ENCODE data around the gene ATXN1. TPM values are rescaled to one million over a fixed set of nuclear protein-coding genes. Genes with fewer than 3 reads are reported as not detected.
"Not testable (repeated sequence)": the region's sequence is repeated elsewhere in the genome, so short reads cannot be mapped to it uniquely, and the experiment has no call there.

The ATXN1 gene
- total and polyA plus RNA-seq, 3 donors from 2014 or later = 12.8 to 84.1 (median 64.3) TPM

DNA sequence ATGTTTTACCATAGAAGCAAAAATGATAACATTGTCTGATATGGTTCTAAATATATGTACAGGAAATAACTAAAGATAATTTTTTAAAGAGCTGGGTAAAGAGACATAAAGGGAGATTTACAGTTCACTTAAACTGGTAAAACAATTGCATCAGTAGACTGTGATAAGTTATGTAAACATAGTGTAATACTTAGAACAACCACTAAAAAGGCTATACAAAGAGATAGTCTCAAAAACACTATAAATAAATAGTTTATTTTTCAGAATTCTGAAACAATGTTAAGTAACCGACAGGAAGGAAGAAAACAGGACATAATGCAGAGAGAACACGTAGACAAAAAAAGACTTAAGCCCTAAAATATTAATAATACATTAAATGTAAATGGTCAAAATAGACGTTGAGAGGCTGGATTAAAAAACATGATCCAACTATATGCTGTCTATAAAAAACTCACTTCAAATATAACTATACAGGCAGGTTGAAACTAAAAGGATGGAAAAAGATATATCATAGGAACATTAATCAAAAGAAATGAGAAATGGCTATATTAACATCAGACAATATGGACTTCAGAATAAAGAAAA is 32.7 kb upstream of the ATXN1 start:
- H3K9me3 ChIP-seq = no peaks in the 10 kb centered on the region
- H3K4me3 ChIP-seq = no peak overlapping the region
- H3K27me3 ChIP-seq = no peaks in the 10 kb centered on the region
- intact Hi-C loops (cut with DNase I; ENCODE audit: low total_unique reads) = no loop called here
- H3K4me1 ChIP-seq = no peaks in the 10 kb centered on the region
- 86 to 88% methylated on average over 3 of the region's 3 CpGs for WGBS, 2 donors
- no peak overlapping the region for H3K27ac ChIP-seq
- TF ChIP-seq POLR2A (IDR thresholded peaks at IDR 0.05) = no peak
- TF ChIP-seq, protein P1, sequence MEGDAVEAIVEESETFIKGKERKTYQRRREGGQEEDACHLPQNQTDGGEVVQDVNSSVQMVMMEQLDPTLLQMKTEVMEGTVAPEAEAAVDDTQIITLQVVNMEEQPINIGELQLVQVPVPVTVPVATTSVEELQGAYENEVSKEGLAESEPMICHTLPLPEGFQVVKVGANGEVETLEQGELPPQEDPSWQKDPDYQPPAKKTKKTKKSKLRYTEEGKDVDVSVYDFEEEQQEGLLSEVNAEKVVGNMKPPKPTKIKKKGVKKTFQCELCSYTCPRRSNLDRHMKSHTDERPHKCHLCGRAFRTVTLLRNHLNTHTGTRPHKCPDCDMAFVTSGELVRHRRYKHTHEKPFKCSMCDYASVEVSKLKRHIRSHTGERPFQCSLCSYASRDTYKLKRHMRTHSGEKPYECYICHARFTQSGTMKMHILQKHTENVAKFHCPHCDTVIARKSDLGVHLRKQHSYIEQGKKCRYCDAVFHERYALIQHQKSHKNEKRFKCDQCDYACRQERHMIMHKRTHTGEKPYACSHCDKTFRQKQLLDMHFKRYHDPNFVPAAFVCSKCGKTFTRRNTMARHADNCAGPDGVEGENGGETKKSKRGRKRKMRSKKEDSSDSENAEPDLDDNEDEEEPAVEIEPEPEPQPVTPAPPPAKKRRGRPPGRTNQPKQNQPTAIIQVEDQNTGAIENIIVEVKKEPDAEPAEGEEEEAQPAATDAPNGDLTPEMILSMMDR (IDR thresholded peaks at IDR 0.05) = peak in 1 of 3 experiments; percentile 42
- no peaks in the 10 kb centered on the region for H3K36me3 ChIP-seq (ENCODE audit: low read depth, missing control alignments)
- no peak for DNase-seq

DNA sequence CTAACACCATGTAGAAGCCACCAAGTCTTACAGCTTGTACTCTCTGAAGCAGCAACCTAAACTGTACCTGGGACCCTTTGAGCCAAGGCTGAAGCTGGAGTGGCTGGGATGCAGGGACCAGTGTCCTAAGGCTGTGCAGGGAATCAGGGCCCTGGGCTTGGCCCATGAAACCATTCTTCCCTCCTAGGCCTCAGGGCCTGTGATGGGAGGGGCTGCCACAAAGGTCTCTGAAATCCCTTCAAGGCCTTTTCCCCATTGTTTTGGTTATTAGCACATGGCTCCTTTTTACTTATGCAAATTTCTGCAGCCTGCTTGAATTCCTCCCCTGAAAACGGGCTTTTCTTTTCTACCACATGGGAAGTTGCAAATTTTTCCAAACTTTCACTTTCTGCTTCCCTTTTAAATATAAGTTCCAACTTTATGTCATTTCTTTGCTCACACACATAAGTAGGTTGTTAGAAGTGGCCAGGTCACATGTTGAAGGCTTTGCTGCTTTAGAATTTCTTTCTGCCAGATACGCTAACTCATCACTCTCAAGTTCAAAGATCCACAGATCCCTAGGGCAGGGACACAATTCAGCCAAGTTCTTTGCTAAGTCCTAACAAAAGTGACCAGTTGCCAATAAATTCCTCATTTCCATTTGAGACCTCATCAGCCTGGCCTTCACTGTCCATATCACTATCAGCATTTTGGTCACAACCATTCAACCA is 28.2 kb upstream of the ATXN1 start:
- no peaks in the 10 kb centered on the region for H3K36me3 ChIP-seq (ENCODE audit: low read depth, missing control alignments)
- TF ChIP-seq, protein P1 (IDR thresholded peaks at IDR 0.05) = no peak
- no peak for TF ChIP-seq POLR2A (IDR thresholded peaks at IDR 0.05)
- no peak overlapping the region for H3K27ac ChIP-seq
- no peak overlapping the region for H3K4me3 ChIP-seq
- no peaks in the 10 kb centered on the region for H3K9me3 ChIP-seq
- DNase-seq = no peak
- H3K27me3 ChIP-seq = no peaks in the 10 kb centered on the region
- 96% methylated on average over 2 of the region's 2 CpGs for WGBS, 2 donors
- intact Hi-C loops (cut with DNase I; ENCODE audit: low total_unique reads) = no loop called here
- no peaks in the 10 kb centered on the region for H3K4me1 ChIP-seq

DNA sequence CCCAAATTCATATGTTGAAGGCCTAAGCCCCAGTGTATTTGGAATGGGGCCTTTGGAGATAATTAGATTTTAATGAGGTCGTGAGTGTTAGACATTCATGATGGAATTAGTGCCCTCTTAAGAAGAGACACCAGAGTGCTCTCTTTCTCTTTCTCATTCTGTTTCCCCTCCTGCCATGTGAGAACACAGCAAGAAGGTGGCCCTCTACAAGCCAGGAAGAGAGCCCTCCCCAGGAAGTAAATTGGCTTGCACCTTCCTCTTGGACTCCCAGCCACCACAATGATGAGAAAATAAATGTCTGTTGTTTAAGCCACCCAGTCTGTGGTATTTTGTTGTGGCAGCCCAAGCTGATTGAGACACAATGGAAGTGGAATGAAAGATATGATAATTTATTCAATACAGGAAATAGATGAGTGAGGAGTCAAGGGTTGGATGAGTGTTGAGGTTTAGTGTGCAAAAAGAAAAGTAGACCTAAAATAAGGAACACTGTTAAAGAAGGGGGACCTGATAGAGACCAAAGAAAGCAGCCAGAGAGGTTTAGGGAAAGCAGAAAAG is 25.9 kb upstream of the ATXN1 start:
- no peak overlapping the region for H3K4me3 ChIP-seq
- no peaks in the 10 kb centered on the region for H3K36me3 ChIP-seq (ENCODE audit: low read depth, missing control alignments)
- TF ChIP-seq, protein P1 (IDR thresholded peaks at IDR 0.05) = no peak
- no peak for TF ChIP-seq POLR2A (IDR thresholded peaks at IDR 0.05)
- WGBS, 2 donors = 82 to 88% methylated on average over 1 of the region's 1 CpG
- DNase-seq = no peak
- no peaks in the 10 kb centered on the region for H3K9me3 ChIP-seq
- intact Hi-C loops (cut with DNase I; ENCODE audit: low total_unique reads) = no loop called here
- no peak overlapping the region for H3K27ac ChIP-seq
- no peaks in the 10 kb centered on the region for H3K4me1 ChIP-seq
- no peaks in the 10 kb centered on the region for H3K27me3 ChIP-seq

DNA sequence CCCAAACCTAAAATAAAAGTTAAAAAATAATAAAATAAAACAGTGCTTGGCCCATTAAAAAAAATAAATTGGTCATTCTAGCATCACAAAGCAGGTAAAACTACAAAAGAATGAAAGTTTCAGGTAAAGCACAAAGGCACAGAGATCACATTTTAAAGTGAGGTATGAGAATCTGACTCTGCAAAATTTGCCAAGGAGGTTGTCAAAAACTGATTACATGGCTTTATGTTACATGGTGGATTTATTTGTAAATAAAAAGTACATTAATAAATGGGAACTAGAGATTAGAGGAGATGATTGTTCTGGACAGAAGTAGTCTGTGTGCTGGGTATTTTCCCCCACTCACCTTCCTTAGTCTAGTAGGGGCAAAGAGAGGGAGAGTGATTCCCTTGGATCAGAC is 24.2 kb upstream of the ATXN1 start:
- TF ChIP-seq, protein P1 (IDR thresholded peaks at IDR 0.05) = no peak
- TF ChIP-seq POLR2A (IDR thresholded peaks at IDR 0.05) = no peak
- Histone ChIP-seq H3K36me3 (ENCODE audit: low read depth, missing control alignments) (no peaks in the 10 kb centered on the region), H3K27ac (no peak overlapping the region), H3K4me1 (no peaks in the 10 kb centered on the region), H3K4me3 (no peak overlapping the region), H3K27me3 (no peaks in the 10 kb centered on the region), H3K9me3 (no peaks in the 10 kb centered on the region)
- DNase-seq = no peak
- intact Hi-C loops (cut with DNase I; ENCODE audit: low total_unique reads) = no loop called here

DNA sequence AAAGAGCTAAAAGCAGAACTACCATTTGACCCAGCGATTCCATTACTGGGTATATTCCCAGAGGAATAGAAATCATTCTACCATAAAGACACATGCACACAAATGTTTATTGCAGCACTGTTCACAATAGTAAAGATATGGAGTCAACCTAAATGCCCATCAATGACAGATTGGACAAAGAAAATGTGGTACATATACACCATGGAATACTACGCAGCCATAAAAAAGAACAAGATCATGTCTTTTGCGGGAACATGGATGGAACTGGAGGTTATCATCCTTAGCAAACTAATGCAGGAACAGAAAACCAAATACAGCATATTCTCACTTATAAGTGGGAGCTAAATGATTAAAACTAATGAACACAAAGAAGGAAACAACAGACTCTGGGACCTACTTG is 23.7 kb upstream of the ATXN1 start:
- DNase-seq; H3K36me3 ChIP-seq (ENCODE audit: low read depth, missing control alignments); H3K9me3 ChIP-seq; H3K27me3 ChIP-seq; H3K27ac ChIP-seq; H3K4me1 ChIP-seq; intact Hi-C loops (cut with DNase I; ENCODE audit: low total_unique reads); H3K4me3 ChIP-seq: not testable (repeated sequence)
- 64 to 90% methylated on average over 3 of the region's 3 CpGs for WGBS, 2 donors

Data from testis (tissue), 3 donors.